Spleen (tissue), 7 donors: ENCODE data around the gene ARR3.

Experiments
- CTCF ChIP-seq, 11 experiments: fragments of 200-600 bp in 7 of 11; fragments of 450-650 bp in 4 of 11; sonication (generic) in 4 of 11; IDR thresholded peaks in 8 of 11; conservative IDR thresholded peaks in 3 of 11; 1 replicate in 7 of 11; 2 replicates in 4 of 11; pipeline versions ENCODE4 v1.4.0 to v1.8.0; 2016 to 2021; ENCODE audit warnings: antibody characterized with exemption in 11 of 11, inconsistent platforms in 4 of 11, mild to moderate bottlenecking in 1 of 11
- POLR2A ChIP-seq, 3 donors: fragments of 450-650 bp; IDR thresholded peaks; one replicate each; pipeline ENCODE4 v1.5.1; 2017; ENCODE audit warnings: antibody characterized with exemption in 3 of 3, mild to moderate bottlenecking in 1 of 3
- donor health status: DM: no; HTN: no; CAD: no; lungs with moderate emphysema.
- donor health status: DM: no; HTN: no; CAD: no.
- donor health status: DM: no; HTN: no; CAD: no.

DNA sequence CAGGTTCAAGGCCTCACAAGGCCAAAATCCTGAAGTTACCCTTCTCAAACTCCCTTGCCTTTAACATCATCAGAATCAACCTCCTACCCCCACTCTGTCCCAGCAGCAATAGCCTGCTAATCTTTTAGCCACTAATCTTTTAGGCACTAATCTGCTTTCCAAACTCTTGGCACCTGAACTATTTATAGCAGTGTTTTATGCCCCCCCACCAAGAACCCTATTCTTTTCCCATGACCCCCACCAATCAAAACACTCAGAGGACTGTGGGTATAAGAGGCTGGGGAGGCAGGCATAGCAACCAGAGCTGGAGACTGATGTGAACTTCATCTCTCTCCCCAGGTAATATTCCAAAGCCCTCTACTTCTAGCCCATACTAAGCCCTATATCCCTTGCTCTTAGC is at the start of gene ARR3:
- TF ChIP-seq CTCF (IDR thresholded peaks at IDR 0.05 in 8 of 11, conservative IDR thresholded peaks at IDR 0.05 in 3 of 11) (no peak), POLR2A (IDR thresholded peaks at IDR 0.05) (no peak)
